GM23338 (cell line): ENCODE data around the gene E2F3. TPM values are rescaled to one million over a fixed set of nuclear protein-coding genes. Genes with fewer than 3 reads are reported as not detected.

Experiments
- ATAC-seq: fragments of 200-7000 bp; cut with Tn5 transposase; 3 replicates; pipeline ENCODE4 v1.9.1; 2020
- DNase-seq: peaks from one replicate; pipeline ENCODE4 v3.0.0-alpha.2; 2015; ENCODE audit warnings: low spot score
- H2AFZ ChIP-seq: fragments of 200-600 bp; sonication (generic); 2 replicates; pipeline ENCODE4 v1.8.0; 2016; ENCODE audit warnings: antibody characterized with exemption, mild to moderate bottlenecking, moderate library complexity
- H3F3A ChIP-seq: fragments of 200-600 bp; sonication (generic); replicated peaks from 2 replicates; pipeline ENCODE4 v1.8.0; 2017; ENCODE audit warnings: antibody characterized with exemption, mixed run types, low read depth
- H3K27ac ChIP-seq: fragments of 200-600 bp; sonication (generic); 2 replicates; pipeline ENCODE4 v1.6.1; 2016; ENCODE audit warnings: low read depth
- H3K27me3 ChIP-seq: fragments of 200-600 bp; sonication (generic); 2 replicates; pipeline ENCODE4 v1.8.0; 2016; ENCODE audit warnings: mild to moderate bottlenecking, mixed run types, moderate library complexity; ENCODE audit not compliant: insufficient read depth
- H3K36me3 ChIP-seq: fragments of 200-600 bp; sonication (generic); 2 replicates; pipeline ENCODE4 v1.8.0; 2016; ENCODE audit warnings: mild to moderate bottlenecking; ENCODE audit not compliant: insufficient read depth
- H3K4me1 ChIP-seq: fragments of 200-600 bp; sonication (generic); 2 replicates; pipeline ENCODE4 v1.8.0; 2016; ENCODE audit warnings: mild to moderate bottlenecking, moderate library complexity; ENCODE audit not compliant: insufficient read depth
- H3K4me2 ChIP-seq: fragments of 200-600 bp; sonication (generic); 2 replicates; pipeline ENCODE4 v1.7.1; 2017; ENCODE audit warnings: mixed run types
- H3K4me3 ChIP-seq: fragments of 200-600 bp; sonication (generic); 2 replicates; pipeline ENCODE4 v1.6.1; 2016; ENCODE audit warnings: mixed run types
- H3K79me2 ChIP-seq: fragments of 200-600 bp; sonication (generic); replicated peaks from 2 replicates; pipeline ENCODE4 v1.8.0; 2017; ENCODE audit warnings: mild to moderate bottlenecking; ENCODE audit not compliant: insufficient read depth
- H3K9me2 ChIP-seq: fragments of 200-600 bp; sonication (generic); 2 replicates; pipeline ENCODE4 v1.8.0; 2017; ENCODE audit not compliant: insufficient read depth
- H4K20me1 ChIP-seq: fragments of 200-600 bp; sonication (generic); replicated peaks from 2 replicates; pipeline ENCODE4 v1.8.0; 2017; ENCODE audit warnings: mild to moderate bottlenecking; ENCODE audit not compliant: insufficient read depth
- H3K27ac Mint-ChIP-seq: 2 replicates; pipeline ENCODE4 v1.8.0; 2020; ENCODE audit warnings: inconsistent platforms, mild to moderate bottlenecking, moderate library complexity, mixed read lengths
- H3K27me3 Mint-ChIP-seq: 3 replicates; pipeline ENCODE4 v1.8.0; 2022; ENCODE audit warnings: low read depth, mild to moderate bottlenecking, moderate library complexity, mixed read lengths, inconsistent platforms; ENCODE audit not compliant: insufficient read depth, poor library complexity
- H3K36me3 Mint-ChIP-seq: 3 replicates; pipeline ENCODE4 v1.8.0; 2021; ENCODE audit warnings: low read depth, mild to moderate bottlenecking, inconsistent platforms, moderate library complexity, mixed read lengths
- H3K4me1 Mint-ChIP-seq: 3 replicates; pipeline ENCODE4 v1.8.0; 2020; ENCODE audit warnings: mild to moderate bottlenecking, inconsistent platforms, mixed read lengths
- H3K4me3 Mint-ChIP-seq: 3 replicates; pipeline ENCODE4 v1.8.0; 2021; ENCODE audit warnings: moderate library complexity, mild to moderate bottlenecking, inconsistent platforms, mixed read lengths
- H3K9me3 Mint-ChIP-seq: 3 replicates; pipeline ENCODE4 v1.8.0; 2020; ENCODE audit warnings: moderate library complexity, mild to moderate bottlenecking, inconsistent platforms, mixed read lengths
- CREB1 ChIP-seq: fragments of 250-450 bp; sonication (Bioruptor Pico); IDR thresholded peaks from 2 replicates; pipeline ENCODE4 v1.5.0; 2020; ENCODE audit warnings: low read depth, mild to moderate bottlenecking, moderate library complexity
- CTCF ChIP-seq, 2 experiments: fragments of 200-600 bp in 1 of 2; sonication (generic) in 1 of 2; conservative IDR thresholded peaks; 2 replicates each; pipeline versions ENCODE4 v1.5.1 to v1.6.1; 2016 to 2017; ENCODE audit warnings: antibody characterized with exemption in 2 of 2, low read depth in 2 of 2, mild to moderate bottlenecking in 2 of 2, moderate library complexity in 1 of 2
- ETS1 ChIP-seq: IDR thresholded peaks from 2 replicates; pipeline ENCODE4 v1.6.1; 2016; ENCODE audit warnings: antibody characterized with exemption
- EZH2 ChIP-seq: fragments of 200-600 bp; sonication (generic); IDR thresholded peaks from one replicate; pipeline ENCODE4 v1.8.0; 2017; ENCODE audit warnings: antibody characterized with exemption, mild to moderate bottlenecking, low read depth; ENCODE audit not compliant: unreplicated experiment
- EZH2phosphoT487 ChIP-seq: fragments of 200-600 bp; sonication (generic); IDR thresholded peaks from one replicate; pipeline ENCODE4 v1.8.1; 2018; ENCODE audit warnings: antibody characterized with exemption; ENCODE audit not compliant: unreplicated experiment
- JUNB ChIP-seq: IDR thresholded peaks from one replicate; pipeline ENCODE4 v1.6.1; 2016; ENCODE audit warnings: antibody characterized with exemption; ENCODE audit not compliant: unreplicated experiment
- NANOG ChIP-seq: IDR thresholded peaks from 2 replicates; pipeline ENCODE4 v1.6.1; 2016; ENCODE audit warnings: antibody characterized with exemption, borderline replicate concordance
- POLR2AphosphoS5 ChIP-seq: IDR thresholded peaks from 2 replicates; pipeline ENCODE4 v1.6.1; 2016; ENCODE audit warnings: antibody characterized with exemption, low read depth
- REST ChIP-seq: IDR thresholded peaks from one replicate; pipeline ENCODE4 v1.6.1; 2018; ENCODE audit warnings: antibody characterized with exemption; ENCODE audit not compliant: unreplicated experiment
- STAT1 ChIP-seq: IDR thresholded peaks from one replicate; pipeline ENCODE4 v1.6.1; 2016; ENCODE audit warnings: antibody characterized with exemption; ENCODE audit not compliant: unreplicated experiment
- ZNF114 ChIP-seq: fragments of 250-450 bp; sonication (Bioruptor Pico); IDR thresholded peaks from 2 replicates; pipeline ENCODE4 v1.5.0; 2020; ENCODE audit warnings: mild to moderate bottlenecking, moderate library complexity
- ZNF331 ChIP-seq: fragments of 250-450 bp; sonication (Bioruptor Pico); IDR thresholded peaks from 2 replicates; pipeline ENCODE4 v1.5.0; 2020; ENCODE audit warnings: low read depth, mild to moderate bottlenecking, moderate library complexity
- ZNF462 ChIP-seq: fragments of 250-450 bp; sonication (Bioruptor Pico); IDR thresholded peaks from 2 replicates; pipeline ENCODE4 v1.5.0; 2020; ENCODE audit warnings: mild to moderate bottlenecking, moderate library complexity
- polyA plus RNA-seq: library from polyadenylated mRNA; unstranded; fragments of >200 nt; fragmentation: Nextera tagmentation; extraction: Ambion mirVana; gene quantifications from 2 replicates; pipeline ENCODE4 v1.2.1, GENCODE V29; 2016
- total RNA-seq: library from RNA; depleted of rRNA; stranded (reverse); fragments of >200 nt; shearing (Covaris generic); gene quantifications from 2 replicates; pipeline ENCODE4 v1.2.3, GENCODE V29; 2014

The E2F3 gene
- total and polyA plus RNA-seq, 2 experiments from 2014 or later: 27.2 to 33.5 TPM

- no peak for TF ChIP-seq REST
- TF ChIP-seq EZH2: no peak
These were observed 107.5 kb downstream of the E2F3 start (continued) for GRCh38 chr6:20509212-20509611.

GRCh38 chr6:20511852-20512251, 110.2 kb downstream of the E2F3 start:
- peaks cover 15% of the 10 kb centered on the region for H3K4me1 Mint-ChIP-seq
- H3K27me3 Mint-ChIP-seq: no peaks in the 10 kb centered on the region
- TF ChIP-seq ETS1 (no peak), STAT1 (no peak), CREB1 (CRISPR knock-in tag) (no peak), JUNB (no peak), ZNF462 (CRISPR knock-in tag) (no peak), EZH2 (no peak), CTCF (conservative IDR thresholded peaks at IDR 0.05; ENCODE audit: low read depth in 2 of 2) (no peak), ZNF114 (CRISPR knock-in tag) (no peak), EZH2phosphoT487 (no peak), ZNF331 (CRISPR knock-in tag) (no peak), POLR2AphosphoS5 (no peak), NANOG (no peak)

More at GRCh38 chr6:20511852-20512251, 110.2 kb downstream of the E2F3 start:
- DNase-seq (no peak), ATAC-seq (no peak)
- Histone ChIP-seq H3K4me1 (peaks cover 10% of the 10 kb centered on the region), H3K4me3 (no peak overlapping the region), H3K27me3 (no peaks in the 10 kb centered on the region), H3K9me2 (no peaks in the 10 kb centered on the region), H3K27ac (no peak overlapping the region), H4K20me1 (no peaks in the 10 kb centered on the region), H3F3A (no peaks in the 10 kb centered on the region), H3K79me2 (no peaks in the 10 kb centered on the region), H3K4me2 (no peak overlapping the region), H3K36me3 (no peaks in the 10 kb centered on the region), H2AFZ (no peak overlapping the region)
- Mint-ChIP-seq H3K36me3 (no peaks in the 10 kb centered on the region), H3K27ac (no peak overlapping the region), H3K9me3 (no peaks in the 10 kb centered on the region), H3K4me3 (no peak overlapping the region)
